Fibroblast of villous mesenchyme (primary cell): ENCODE data around the gene AP1M2. TPM values are rescaled to one million over a fixed set of nuclear protein-coding genes. Genes with fewer than 3 reads are reported as not detected.
A peak's percentile ranks its signal among the peaks of the same experiment; 100 is the strongest.
"Not testable (repeated sequence)": the region's sequence is repeated elsewhere in the genome, so short reads cannot be mapped to it uniquely, and the experiment has no call there.

Source experiments
- DNase-seq: peaks from one replicate; pipeline ENCODE4 v3.0.0-alpha.2; 2010; ENCODE audit warnings: low read depth
- H3K4me3 ChIP-seq: 2 replicates; pipeline ENCODE4 v1.5.1; 2011; ENCODE audit warnings: low read depth, mild to moderate bottlenecking, low read length
- CTCF ChIP-seq: IDR thresholded peaks from 2 replicates; pipeline ENCODE4 v1.5.1; 2012; ENCODE audit warnings: low read depth, mild to moderate bottlenecking, low read length; ENCODE audit not compliant: insufficient read depth
- total RNA-seq: library from RNA; depleted of rRNA; stranded (reverse); fragments of >200 nt; gene quantifications from 2 replicates; pipeline ENCODE4 v1.2.3, GENCODE V29; 2012

The AP1M2 gene
- total RNA-seq, 1 donor, result 13.4 TPM

- TF ChIP-seq CTCF, result no peak
- no peak for DNase-seq
- no peak overlapping the region for H3K4me3 ChIP-seq
Observed at GRCh38 chr19:10583036-10583776, 3.9 kb downstream of the AP1M2 start.

GRCh38 chr19:10582091-10582490, 5.0 kb downstream of the AP1M2 start:
- no peak for TF ChIP-seq CTCF
- H3K4me3 ChIP-seq, result no peak overlapping the region
- no peak for DNase-seq

GRCh38 chr19:10580979-10581631, 6.0 kb downstream of the AP1M2 start:
- peak; percentile 93 for DNase-seq

GRCh38 chr19:10577951-10578350, 9.2 kb downstream of the AP1M2 start:
- no peak for TF ChIP-seq CTCF
- no peak for DNase-seq
- H3K4me3 ChIP-seq, result no peak overlapping the region

More at GRCh38 chr19:10580979-10581631, 6.0 kb downstream of the AP1M2 start:
- H3K4me3 ChIP-seq, result no peak overlapping the region
- TF ChIP-seq CTCF, result peak; percentile 100

GRCh38 chr19:10575011-10575716, 11.9 kb downstream of the AP1M2 start:
- TF ChIP-seq CTCF, result no peak
- no peak overlapping the region for H3K4me3 ChIP-seq
- no peak for DNase-seq

GRCh38 chr19:10574462-10574861, 12.7 kb downstream of the AP1M2 start:
- no peak overlapping the region for H3K4me3 ChIP-seq
- no peak for DNase-seq
- no peak for TF ChIP-seq CTCF

- H3K4me3 ChIP-seq, DNase-seq: not testable (repeated sequence)
Observed at GRCh38 chr19:10573793-10574192, 13.3 kb downstream of the AP1M2 start.
